Adrenal gland (tissue), 5 donors: ENCODE results near the gene FNDC3B.

ENCODE experiments used
- POLR2A ChIP-seq, 2 donors: fragments of 450-650 bp; IDR thresholded peaks; one replicate each; pipeline ENCODE4 v1.6.1; 2017; ENCODE audit warnings: antibody characterized with exemption in 2 of 2, mild to moderate bottlenecking in 2 of 2, moderate library complexity in 1 of 2
- TF ChIP-seq, protein P1 (sequence below), 6 experiments: fragments of 450-650 bp in 4 of 6; fragments of 200-600 bp in 2 of 6; sonication (generic) in 1 of 6; IDR thresholded peaks; 1 replicate in 5 of 6; 2 replicates in 1 of 6; pipeline versions ENCODE4 v1.5.1 to v1.8.0; 2016 to 2021; ENCODE audit warnings: antibody characterized with exemption in 6 of 6, mild to moderate bottlenecking in 2 of 6, moderate library complexity in 1 of 6
- donor health status: DM: no; HTN: no; CAD: no.

GRCh38 chr3:172092658-172093057, 53.3 kb downstream of the FNDC3B start:
- TF ChIP-seq, protein P1, sequence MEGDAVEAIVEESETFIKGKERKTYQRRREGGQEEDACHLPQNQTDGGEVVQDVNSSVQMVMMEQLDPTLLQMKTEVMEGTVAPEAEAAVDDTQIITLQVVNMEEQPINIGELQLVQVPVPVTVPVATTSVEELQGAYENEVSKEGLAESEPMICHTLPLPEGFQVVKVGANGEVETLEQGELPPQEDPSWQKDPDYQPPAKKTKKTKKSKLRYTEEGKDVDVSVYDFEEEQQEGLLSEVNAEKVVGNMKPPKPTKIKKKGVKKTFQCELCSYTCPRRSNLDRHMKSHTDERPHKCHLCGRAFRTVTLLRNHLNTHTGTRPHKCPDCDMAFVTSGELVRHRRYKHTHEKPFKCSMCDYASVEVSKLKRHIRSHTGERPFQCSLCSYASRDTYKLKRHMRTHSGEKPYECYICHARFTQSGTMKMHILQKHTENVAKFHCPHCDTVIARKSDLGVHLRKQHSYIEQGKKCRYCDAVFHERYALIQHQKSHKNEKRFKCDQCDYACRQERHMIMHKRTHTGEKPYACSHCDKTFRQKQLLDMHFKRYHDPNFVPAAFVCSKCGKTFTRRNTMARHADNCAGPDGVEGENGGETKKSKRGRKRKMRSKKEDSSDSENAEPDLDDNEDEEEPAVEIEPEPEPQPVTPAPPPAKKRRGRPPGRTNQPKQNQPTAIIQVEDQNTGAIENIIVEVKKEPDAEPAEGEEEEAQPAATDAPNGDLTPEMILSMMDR (IDR thresholded peaks at IDR 0.05) = no peak
- no peak for TF ChIP-seq POLR2A (IDR thresholded peaks at IDR 0.05)
